GM23338 (cell line): ENCODE results near the gene PPP1R12C. TPM values are rescaled to one million over a fixed set of nuclear protein-coding genes. Genes with fewer than 3 reads are reported as not detected.

Experiments used
- ATAC-seq: fragments of 200-7000 bp; cut with Tn5 transposase; 3 replicates; pipeline ENCODE4 v1.9.1; 2020
- DNase-seq: peaks from one replicate; pipeline ENCODE4 v3.0.0-alpha.2; 2015; ENCODE audit warnings: low spot score
- H2AFZ ChIP-seq: fragments of 200-600 bp; sonication (generic); 2 replicates; pipeline ENCODE4 v1.8.0; 2016; ENCODE audit warnings: antibody characterized with exemption, mild to moderate bottlenecking, moderate library complexity
- H3F3A ChIP-seq: fragments of 200-600 bp; sonication (generic); replicated peaks from 2 replicates; pipeline ENCODE4 v1.8.0; 2017; ENCODE audit warnings: antibody characterized with exemption, mixed run types, low read depth
- H3K27ac ChIP-seq: fragments of 200-600 bp; sonication (generic); 2 replicates; pipeline ENCODE4 v1.6.1; 2016; ENCODE audit warnings: low read depth
- H3K27me3 ChIP-seq: fragments of 200-600 bp; sonication (generic); 2 replicates; pipeline ENCODE4 v1.8.0; 2016; ENCODE audit warnings: mild to moderate bottlenecking, mixed run types, moderate library complexity; ENCODE audit not compliant: insufficient read depth
- H3K36me3 ChIP-seq: fragments of 200-600 bp; sonication (generic); 2 replicates; pipeline ENCODE4 v1.8.0; 2016; ENCODE audit warnings: mild to moderate bottlenecking; ENCODE audit not compliant: insufficient read depth
- H3K4me1 ChIP-seq: fragments of 200-600 bp; sonication (generic); 2 replicates; pipeline ENCODE4 v1.8.0; 2016; ENCODE audit warnings: mild to moderate bottlenecking, moderate library complexity; ENCODE audit not compliant: insufficient read depth
- H3K4me2 ChIP-seq: fragments of 200-600 bp; sonication (generic); 2 replicates; pipeline ENCODE4 v1.7.1; 2017; ENCODE audit warnings: mixed run types
- H3K4me3 ChIP-seq: fragments of 200-600 bp; sonication (generic); 2 replicates; pipeline ENCODE4 v1.6.1; 2016; ENCODE audit warnings: mixed run types
- H3K79me2 ChIP-seq: fragments of 200-600 bp; sonication (generic); replicated peaks from 2 replicates; pipeline ENCODE4 v1.8.0; 2017; ENCODE audit warnings: mild to moderate bottlenecking; ENCODE audit not compliant: insufficient read depth
- H3K9me2 ChIP-seq: fragments of 200-600 bp; sonication (generic); 2 replicates; pipeline ENCODE4 v1.8.0; 2017; ENCODE audit not compliant: insufficient read depth
- H4K20me1 ChIP-seq: fragments of 200-600 bp; sonication (generic); replicated peaks from 2 replicates; pipeline ENCODE4 v1.8.0; 2017; ENCODE audit warnings: mild to moderate bottlenecking; ENCODE audit not compliant: insufficient read depth
- H3K27ac Mint-ChIP-seq: 2 replicates; pipeline ENCODE4 v1.8.0; 2020; ENCODE audit warnings: inconsistent platforms, mild to moderate bottlenecking, moderate library complexity, mixed read lengths
- H3K27me3 Mint-ChIP-seq: 3 replicates; pipeline ENCODE4 v1.8.0; 2022; ENCODE audit warnings: low read depth, mild to moderate bottlenecking, moderate library complexity, mixed read lengths, inconsistent platforms; ENCODE audit not compliant: insufficient read depth, poor library complexity
- H3K36me3 Mint-ChIP-seq: 3 replicates; pipeline ENCODE4 v1.8.0; 2021; ENCODE audit warnings: low read depth, mild to moderate bottlenecking, inconsistent platforms, moderate library complexity, mixed read lengths
- H3K4me1 Mint-ChIP-seq: 3 replicates; pipeline ENCODE4 v1.8.0; 2020; ENCODE audit warnings: mild to moderate bottlenecking, inconsistent platforms, mixed read lengths
- H3K4me3 Mint-ChIP-seq: 3 replicates; pipeline ENCODE4 v1.8.0; 2021; ENCODE audit warnings: moderate library complexity, mild to moderate bottlenecking, inconsistent platforms, mixed read lengths
- H3K9me3 Mint-ChIP-seq: 3 replicates; pipeline ENCODE4 v1.8.0; 2020; ENCODE audit warnings: moderate library complexity, mild to moderate bottlenecking, inconsistent platforms, mixed read lengths
- CREB1 ChIP-seq: fragments of 250-450 bp; sonication (Bioruptor Pico); IDR thresholded peaks from 2 replicates; pipeline ENCODE4 v1.5.0; 2020; ENCODE audit warnings: low read depth, mild to moderate bottlenecking, moderate library complexity
- EZH2 ChIP-seq: fragments of 200-600 bp; sonication (generic); IDR thresholded peaks from one replicate; pipeline ENCODE4 v1.8.0; 2017; ENCODE audit warnings: antibody characterized with exemption, mild to moderate bottlenecking, low read depth; ENCODE audit not compliant: unreplicated experiment
- EZH2phosphoT487 ChIP-seq: fragments of 200-600 bp; sonication (generic); IDR thresholded peaks from one replicate; pipeline ENCODE4 v1.8.1; 2018; ENCODE audit warnings: antibody characterized with exemption; ENCODE audit not compliant: unreplicated experiment
- JUNB ChIP-seq: IDR thresholded peaks from one replicate; pipeline ENCODE4 v1.6.1; 2016; ENCODE audit warnings: antibody characterized with exemption; ENCODE audit not compliant: unreplicated experiment
- POLR2AphosphoS5 ChIP-seq: IDR thresholded peaks from 2 replicates; pipeline ENCODE4 v1.6.1; 2016; ENCODE audit warnings: antibody characterized with exemption, low read depth
- STAT1 ChIP-seq: IDR thresholded peaks from one replicate; pipeline ENCODE4 v1.6.1; 2016; ENCODE audit warnings: antibody characterized with exemption; ENCODE audit not compliant: unreplicated experiment
- ZNF114 ChIP-seq: fragments of 250-450 bp; sonication (Bioruptor Pico); IDR thresholded peaks from 2 replicates; pipeline ENCODE4 v1.5.0; 2020; ENCODE audit warnings: mild to moderate bottlenecking, moderate library complexity
- ZNF331 ChIP-seq: fragments of 250-450 bp; sonication (Bioruptor Pico); IDR thresholded peaks from 2 replicates; pipeline ENCODE4 v1.5.0; 2020; ENCODE audit warnings: low read depth, mild to moderate bottlenecking, moderate library complexity
- polyA plus RNA-seq: library from polyadenylated mRNA; unstranded; fragments of >200 nt; fragmentation: Nextera tagmentation; extraction: Ambion mirVana; gene quantifications from 2 replicates; pipeline ENCODE4 v1.2.1, GENCODE V29; 2016
- total RNA-seq: library from RNA; depleted of rRNA; stranded (reverse); fragments of >200 nt; shearing (Covaris generic); gene quantifications from 2 replicates; pipeline ENCODE4 v1.2.3, GENCODE V29; 2014
- TF ChIP-seq, protein P1 (sequence below): IDR thresholded peaks from one replicate; pipeline ENCODE4 v1.6.1; 2018; ENCODE audit warnings: antibody characterized with exemption; ENCODE audit not compliant: unreplicated experiment
- TF ChIP-seq, protein P2 (sequence below): fragments of 250-450 bp; sonication (Bioruptor Pico); IDR thresholded peaks from 2 replicates; pipeline ENCODE4 v1.5.0; 2020; ENCODE audit warnings: mild to moderate bottlenecking, moderate library complexity

The PPP1R12C gene
- total and polyA plus RNA-seq, 2 experiments from 2014 or later: 33.2 to 83.9 TPM

DNA sequence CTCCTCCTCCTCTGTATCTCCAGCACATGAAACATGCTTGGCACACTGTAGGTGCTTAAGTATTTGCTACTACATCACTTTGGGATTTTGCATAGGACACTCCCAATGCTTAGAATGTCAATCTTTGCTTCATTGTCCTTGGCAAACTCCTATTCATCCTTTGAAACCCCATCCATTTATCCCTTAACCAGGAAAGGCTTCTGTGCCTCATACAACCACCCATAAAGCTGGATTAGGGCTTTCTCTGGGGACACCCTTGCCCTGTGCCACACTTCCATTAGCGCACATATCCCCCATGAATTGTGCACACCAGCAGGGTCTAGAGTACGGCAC is 47.6 kb downstream of the PPP1R12C start (continued):
- TF ChIP-seq, protein P1, sequence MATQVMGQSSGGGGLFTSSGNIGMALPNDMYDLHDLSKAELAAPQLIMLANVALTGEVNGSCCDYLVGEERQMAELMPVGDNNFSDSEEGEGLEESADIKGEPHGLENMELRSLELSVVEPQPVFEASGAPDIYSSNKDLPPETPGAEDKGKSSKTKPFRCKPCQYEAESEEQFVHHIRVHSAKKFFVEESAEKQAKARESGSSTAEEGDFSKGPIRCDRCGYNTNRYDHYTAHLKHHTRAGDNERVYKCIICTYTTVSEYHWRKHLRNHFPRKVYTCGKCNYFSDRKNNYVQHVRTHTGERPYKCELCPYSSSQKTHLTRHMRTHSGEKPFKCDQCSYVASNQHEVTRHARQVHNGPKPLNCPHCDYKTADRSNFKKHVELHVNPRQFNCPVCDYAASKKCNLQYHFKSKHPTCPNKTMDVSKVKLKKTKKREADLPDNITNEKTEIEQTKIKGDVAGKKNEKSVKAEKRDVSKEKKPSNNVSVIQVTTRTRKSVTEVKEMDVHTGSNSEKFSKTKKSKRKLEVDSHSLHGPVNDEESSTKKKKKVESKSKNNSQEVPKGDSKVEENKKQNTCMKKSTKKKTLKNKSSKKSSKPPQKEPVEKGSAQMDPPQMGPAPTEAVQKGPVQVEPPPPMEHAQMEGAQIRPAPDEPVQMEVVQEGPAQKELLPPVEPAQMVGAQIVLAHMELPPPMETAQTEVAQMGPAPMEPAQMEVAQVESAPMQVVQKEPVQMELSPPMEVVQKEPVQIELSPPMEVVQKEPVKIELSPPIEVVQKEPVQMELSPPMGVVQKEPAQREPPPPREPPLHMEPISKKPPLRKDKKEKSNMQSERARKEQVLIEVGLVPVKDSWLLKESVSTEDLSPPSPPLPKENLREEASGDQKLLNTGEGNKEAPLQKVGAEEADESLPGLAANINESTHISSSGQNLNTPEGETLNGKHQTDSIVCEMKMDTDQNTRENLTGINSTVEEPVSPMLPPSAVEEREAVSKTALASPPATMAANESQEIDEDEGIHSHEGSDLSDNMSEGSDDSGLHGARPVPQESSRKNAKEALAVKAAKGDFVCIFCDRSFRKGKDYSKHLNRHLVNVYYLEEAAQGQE: no peak
- TF ChIP-seq ZNF331 (CRISPR knock-in tag): no peak
- TF ChIP-seq CREB1 (CRISPR knock-in tag): no peak
- TF ChIP-seq STAT1: no peak

DNA sequence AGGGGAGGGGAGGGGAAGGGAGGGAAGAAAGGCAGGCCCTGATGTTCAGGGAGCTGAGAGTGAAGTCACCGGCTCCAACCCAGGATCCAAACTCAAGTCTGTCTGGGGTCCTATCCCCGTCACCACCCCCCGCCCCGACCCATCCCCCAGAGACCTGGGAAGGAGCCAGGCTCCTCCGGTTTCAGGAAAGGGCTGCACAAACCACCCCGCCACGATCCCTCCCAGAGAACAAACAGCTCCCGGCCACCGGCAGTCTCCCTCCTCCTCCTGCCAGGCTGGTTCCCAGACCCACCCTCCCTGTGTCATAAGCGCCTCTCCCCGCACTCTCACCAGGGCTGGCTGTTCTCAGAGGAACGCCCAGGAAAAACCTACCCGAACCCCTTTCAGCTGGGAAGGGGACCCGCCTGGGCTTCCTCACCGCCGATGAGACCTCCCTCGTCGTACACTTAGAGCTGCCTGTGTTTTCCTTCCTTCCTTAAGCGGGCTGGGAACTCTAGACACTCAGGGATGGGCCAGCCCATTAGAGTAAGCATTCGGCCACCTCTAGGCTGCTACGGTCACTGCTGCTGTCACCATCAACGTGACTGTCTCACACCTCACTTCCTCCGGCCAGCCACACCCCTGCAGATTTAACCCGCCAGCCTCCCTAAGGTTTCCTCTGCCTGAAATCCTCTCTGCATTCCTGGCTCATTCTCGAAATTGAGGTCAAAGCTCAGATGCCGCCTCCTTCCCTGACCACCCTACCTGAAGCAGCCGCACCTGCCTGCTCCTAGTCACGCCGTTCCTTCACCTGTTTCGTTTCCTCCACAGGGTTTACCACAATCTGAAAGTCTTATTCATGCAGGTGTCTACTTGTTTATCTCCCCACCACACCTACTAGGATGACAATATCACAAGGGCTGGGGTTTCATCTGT is 48.2 kb downstream of the PPP1R12C start:
- ATAC-seq: peak; percentile 73
- no peaks in the 10 kb centered on the region for H4K20me1 ChIP-seq
- peak overlapping the region; percentile 94 for H2AFZ ChIP-seq
- Mint-ChIP-seq H3K27ac (no peak overlapping the region), H3K27me3 (peaks cover 61% of the 10 kb centered on the region), H3K36me3 (no peaks in the 10 kb centered on the region; the same call in 2 of the 3 replicates), H3K4me3 (peak overlapping the region; percentile 81), H3K9me3 (peaks cover 3% of the 10 kb centered on the region; the same call in 1 of the 3 replicates), H3K4me1 (peaks cover 32% of the 10 kb centered on the region)
- no peaks in the 10 kb centered on the region for H3K9me2 ChIP-seq
- H3K36me3 ChIP-seq: no peaks in the 10 kb centered on the region
- DNase-seq: peak; percentile 81
- peak overlapping the region; percentile 70 for H3K4me3 ChIP-seq
- H3K27me3 ChIP-seq: peaks cover 90% of the 10 kb centered on the region
- no peak overlapping the region for H3K27ac ChIP-seq
- H3K79me2 ChIP-seq: no peaks in the 10 kb centered on the region
- H3F3A ChIP-seq: peaks cover 6% of the 10 kb centered on the region; the same call in 1 of the 2 replicates
- no peaks in the 10 kb centered on the region; the same call in 1 of the 2 replicates for H3K4me1 ChIP-seq
- H3K4me2 ChIP-seq: peak overlapping the region; percentile 78
- TF ChIP-seq, protein P1: no peak
- no peak for TF ChIP-seq JUNB
- TF ChIP-seq CREB1 (CRISPR knock-in tag): no peak
- no peak for TF ChIP-seq STAT1
- TF ChIP-seq EZH2phosphoT487: no peak
- no peak; the same call in 1 of the 2 replicates for TF ChIP-seq POLR2AphosphoS5
- TF ChIP-seq EZH2: no peak
- TF ChIP-seq, protein P2, sequence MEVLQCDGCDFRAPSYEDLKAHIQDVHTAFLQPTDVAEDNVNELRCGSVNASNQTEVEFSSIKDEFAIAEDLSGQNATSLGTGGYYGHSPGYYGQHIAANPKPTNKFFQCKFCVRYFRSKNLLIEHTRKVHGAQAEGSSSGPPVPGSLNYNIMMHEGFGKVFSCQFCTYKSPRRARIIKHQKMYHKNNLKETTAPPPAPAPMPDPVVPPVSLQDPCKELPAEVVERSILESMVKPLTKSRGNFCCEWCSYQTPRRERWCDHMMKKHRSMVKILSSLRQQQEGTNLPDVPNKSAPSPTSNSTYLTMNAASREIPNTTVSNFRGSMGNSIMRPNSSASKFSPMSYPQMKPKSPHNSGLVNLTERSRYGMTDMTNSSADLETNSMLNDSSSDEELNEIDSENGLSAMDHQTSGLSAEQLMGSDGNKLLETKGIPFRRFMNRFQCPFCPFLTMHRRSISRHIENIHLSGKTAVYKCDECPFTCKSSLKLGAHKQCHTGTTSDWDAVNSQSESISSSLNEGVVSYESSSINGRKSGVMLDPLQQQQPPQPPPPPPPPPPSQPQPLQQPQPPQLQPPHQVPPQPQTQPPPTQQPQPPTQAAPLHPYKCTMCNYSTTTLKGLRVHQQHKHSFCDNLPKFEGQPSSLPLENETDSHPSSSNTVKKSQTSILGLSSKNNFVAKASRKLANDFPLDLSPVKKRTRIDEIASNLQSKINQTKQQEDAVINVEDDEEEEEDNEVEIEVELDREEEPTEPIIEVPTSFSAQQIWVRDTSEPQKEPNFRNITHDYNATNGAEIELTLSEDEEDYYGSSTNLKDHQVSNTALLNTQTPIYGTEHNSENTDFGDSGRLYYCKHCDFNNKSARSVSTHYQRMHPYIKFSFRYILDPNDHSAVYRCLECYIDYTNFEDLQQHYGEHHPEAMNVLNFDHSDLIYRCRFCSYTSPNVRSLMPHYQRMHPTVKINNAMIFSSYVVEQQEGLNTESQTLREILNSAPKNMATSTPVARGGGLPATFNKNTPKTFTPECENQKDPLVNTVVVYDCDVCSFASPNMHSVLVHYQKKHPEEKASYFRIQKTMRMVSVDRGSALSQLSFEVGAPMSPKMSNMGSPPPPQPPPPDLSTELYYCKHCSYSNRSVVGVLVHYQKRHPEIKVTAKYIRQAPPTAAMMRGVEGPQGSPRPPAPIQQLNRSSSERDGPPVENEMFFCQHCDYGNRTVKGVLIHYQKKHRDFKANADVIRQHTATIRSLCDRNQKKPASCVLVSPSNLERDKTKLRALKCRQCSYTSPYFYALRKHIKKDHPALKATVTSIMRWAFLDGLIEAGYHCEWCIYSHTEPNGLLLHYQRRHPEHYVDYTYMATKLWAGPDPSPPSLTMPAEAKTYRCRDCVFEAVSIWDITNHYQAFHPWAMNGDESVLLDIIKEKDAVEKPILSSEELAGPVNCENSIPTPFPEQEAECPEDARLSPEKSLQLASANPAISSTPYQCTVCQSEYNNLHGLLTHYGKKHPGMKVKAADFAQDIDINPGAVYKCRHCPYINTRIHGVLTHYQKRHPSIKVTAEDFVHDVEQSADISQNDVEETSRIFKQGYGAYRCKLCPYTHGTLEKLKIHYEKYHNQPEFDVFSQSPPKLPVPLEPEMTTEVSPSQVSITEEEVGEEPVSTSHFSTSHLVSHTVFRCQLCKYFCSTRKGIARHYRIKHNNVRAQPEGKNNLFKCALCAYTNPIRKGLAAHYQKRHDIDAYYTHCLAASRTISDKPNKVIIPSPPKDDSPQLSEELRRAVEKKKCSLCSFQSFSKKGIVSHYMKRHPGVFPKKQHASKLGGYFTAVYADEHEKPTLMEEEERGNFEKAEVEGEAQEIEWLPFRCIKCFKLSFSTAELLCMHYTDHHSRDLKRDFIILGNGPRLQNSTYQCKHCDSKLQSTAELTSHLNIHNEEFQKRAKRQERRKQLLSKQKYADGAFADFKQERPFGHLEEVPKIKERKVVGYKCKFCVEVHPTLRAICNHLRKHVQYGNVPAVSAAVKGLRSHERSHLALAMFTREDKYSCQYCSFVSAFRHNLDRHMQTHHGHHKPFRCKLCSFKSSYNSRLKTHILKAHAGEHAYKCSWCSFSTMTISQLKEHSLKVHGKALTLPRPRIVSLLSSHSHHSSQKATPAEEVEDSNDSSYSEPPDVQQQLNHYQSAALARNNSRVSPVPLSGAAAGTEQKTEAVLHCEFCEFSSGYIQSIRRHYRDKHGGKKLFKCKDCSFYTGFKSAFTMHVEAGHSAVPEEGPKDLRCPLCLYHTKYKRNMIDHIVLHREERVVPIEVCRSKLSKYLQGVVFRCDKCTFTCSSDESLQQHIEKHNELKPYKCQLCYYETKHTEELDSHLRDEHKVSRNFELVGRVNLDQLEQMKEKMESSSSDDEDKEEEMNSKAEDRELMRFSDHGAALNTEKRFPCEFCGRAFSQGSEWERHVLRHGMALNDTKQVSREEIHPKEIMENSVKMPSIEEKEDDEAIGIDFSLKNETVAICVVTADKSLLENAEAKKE (CRISPR knock-in tag): no peak
- no peak for TF ChIP-seq ZNF114
- no peak for TF ChIP-seq ZNF331 (CRISPR knock-in tag)
